AG04449 (cell line): ENCODE results near the gene FLT1.

Experiments
- CTCF ChIA-PET: fragments of 350-600 bp; formaldehyde crosslinking; extraction: SDS; loops from one replicate; lab custom pipeline; 2021; ENCODE audit warnings: antibody characterized with exemption; lab: Yijun Ruan, JAX
- POLR2A ChIA-PET: fragments of 400-600, 350-600 bp; formaldehyde crosslinking; extraction: SDS; loops from one replicate; lab custom pipeline; 2020; ENCODE audit warnings: antibody characterized with exemption, inconsistent platforms; lab: Yijun Ruan, JAX
- DNase-seq: peaks from one replicate; pipeline ENCODE4 v3.0.0-alpha.2; 2010; ENCODE audit warnings: low read depth, low spot score
- H3K4me3 ChIP-seq: 2 replicates; pipeline ENCODE4 v1.5.1; 2011; ENCODE audit warnings: low read depth, mild to moderate bottlenecking, control low read depth, low read length
- CTCF ChIP-seq: IDR thresholded peaks from one replicate; pipeline ENCODE4 v1.5.1; 2011; ENCODE audit warnings: mild to moderate bottlenecking, moderate library complexity, low read length, control low read depth, inconsistent platforms; ENCODE audit not compliant: insufficient read depth; ENCODE audit errors: missing control alignments

Gene FLT1

GRCh38 chr13:28538932-28539331, 44.0 kb upstream of the FLT1 start:
- CTCF ChIA-PET, result no interaction called here
- TF ChIP-seq CTCF, result no peak
- POLR2A ChIA-PET, result no interaction called here
- no peak overlapping the region for H3K4me3 ChIP-seq
- DNase-seq, result no peak

GRCh38 chr13:28537171-28537570, 42.2 kb upstream of the FLT1 start:
- no peak for TF ChIP-seq CTCF
- ChIA-PET POLR2A (no interaction called here), CTCF (interaction anchor here (0.9 kb wide), 1 partner anchor 16 kb away, joined by 3 read pairs; no protein-coding TSS in a partner anchor)
- no peak overlapping the region for H3K4me3 ChIP-seq
- DNase-seq, result no peak

GRCh38 chr13:28536371-28536770, 41.4 kb upstream of the FLT1 start:
- CTCF ChIA-PET, result interaction anchor here (1.1 to 1.8 kb wide), 4 partner anchors 21 to 214 kb away, joined by 3 to 6 read pairs (median 4); no protein-coding TSS in a partner anchor
- DNase-seq, result no peak
- POLR2A ChIA-PET, result no interaction called here
- H3K4me3 ChIP-seq, result no peak overlapping the region
- no peak for TF ChIP-seq CTCF

- ChIA-PET CTCF (interaction anchor here (1.1 to 1.8 kb wide), 5 partner anchors 17 to 213 kb away, joined by 3 to 6 read pairs (median 4); no protein-coding TSS in a partner anchor), POLR2A (no interaction called here)
- H3K4me3 ChIP-seq, result no peak overlapping the region
- no peak for TF ChIP-seq CTCF
- no peak for DNase-seq
Observed at GRCh38 chr13:28535734-28536133, 40.8 kb upstream of the FLT1 start.

GRCh38 chr13:28534801-28535200, 39.9 kb upstream of the FLT1 start:
- no peak for TF ChIP-seq CTCF
- POLR2A ChIA-PET, result no interaction called here
- CTCF ChIA-PET, result interaction anchor here (0.6 to 1.8 kb wide), 7 partner anchors 7 to 263 kb away, joined by 3 to 6 read pairs (median 3); no protein-coding TSS in a partner anchor
- DNase-seq, result no peak
- no peak overlapping the region for H3K4me3 ChIP-seq

GRCh38 chr13:28534210-28534609, 39.3 kb upstream of the FLT1 start:
- ChIA-PET POLR2A (interaction anchor here (0.7 kb wide), 1 partner anchor 37 kb away, joined by 3 read pairs; no protein-coding TSS in a partner anchor), CTCF (interaction anchor here (0.6 to 1.7 kb wide), 4 partner anchors 8 to 264 kb away, joined by 3 to 5 read pairs (median 4); no protein-coding TSS in a partner anchor)
- TF ChIP-seq CTCF, result no peak

More at GRCh38 chr13:28534210-28534609, 39.3 kb upstream of the FLT1 start:
- no peak overlapping the region for H3K4me3 ChIP-seq
- DNase-seq, result no peak
